IMR-90 (cell line): Measurements from ENCODE around the gene OCEL1. TPM values are rescaled to one million over a fixed set of nuclear protein-coding genes. Genes with fewer than 3 reads are reported as not detected.

Experiments
- ATAC-seq: fragments of 200-7000 bp; cut with Tn5 transposase; 2 replicates; pipeline ENCODE4 v1.9.1; 2020; ENCODE audit warnings: low read depth, mild to moderate bottlenecking, moderate library complexity
- BruUV-seq: library from RNA; stranded (reverse); fragments of 400-500 nt; replicated peaks from 2 replicates; lab custom pipeline; 2021; lab: Mats Ljungman, UMichigan
- CTCF ChIA-PET: fragments of 300-600 bp; formaldehyde crosslinking; extraction: SDS; loops from one replicate; lab custom pipeline; 2021; ENCODE audit warnings: antibody characterized with exemption; lab: Yijun Ruan, JAX
- POLR2A ChIA-PET: fragments of 300-600 bp; sonication (Branson Sonifier 250); formaldehyde crosslinking; loops from one replicate; lab custom pipeline; 2022; ENCODE audit warnings: antibody characterized with exemption; ENCODE audit not compliant: unreplicated experiment; lab: Charles Lee
- DNase-seq: peaks from one replicate; pipeline ENCODE4 v3.0.0; 2013
- H2AFZ ChIP-seq: replicated peaks from 2 replicates; pipeline ENCODE3; 2013; ENCODE audit warnings: low read length, mild to moderate bottlenecking; ENCODE audit not compliant: poor library complexity
- H2AK5ac ChIP-seq: 2 replicates; pipeline ENCODE4 v1.6.1; 2013; ENCODE audit warnings: low read depth, low read length, inconsistent platforms
- H2AK9ac ChIP-seq: replicated peaks from 2 replicates; pipeline ENCODE3; 2013; ENCODE audit warnings: mild to moderate bottlenecking, low read depth, low read length, moderate library complexity; ENCODE audit not compliant: poor library complexity
- H2BK120ac ChIP-seq: 2 replicates; pipeline ENCODE4 v1.6.1; 2013; ENCODE audit warnings: low read depth, low read length, inconsistent platforms
- H2BK15ac ChIP-seq: 3 replicates; pipeline ENCODE4 v1.6.1; 2013; ENCODE audit warnings: low read depth, low read length, inconsistent platforms
- H2BK20ac ChIP-seq: 2 replicates; pipeline ENCODE4 v1.6.1; 2013; ENCODE audit warnings: low read depth, mild to moderate bottlenecking, inconsistent platforms, low read length, moderate library complexity
- H2BK5ac ChIP-seq: 2 replicates; pipeline ENCODE4 v1.6.1; 2013; ENCODE audit warnings: mild to moderate bottlenecking, low read depth, low read length, inconsistent platforms; ENCODE audit not compliant: poor library complexity, severe bottlenecking
- H3K14ac ChIP-seq: replicated peaks from 2 replicates; pipeline ENCODE4 v1.6.1; 2013; ENCODE audit warnings: low read depth, low read length, inconsistent platforms
- H3K18ac ChIP-seq: 2 replicates; pipeline ENCODE4 v1.6.1; 2013; ENCODE audit warnings: low read depth, low read length, control low read depth
- H3K23ac ChIP-seq: 2 replicates; pipeline ENCODE4 v1.6.1; 2013; ENCODE audit warnings: low read depth, low read length, inconsistent platforms
- H3K27ac ChIP-seq: 2 replicates; pipeline ENCODE4 v1.5.1; 2013; ENCODE audit warnings: mild to moderate bottlenecking, control low read depth, low read length; ENCODE audit not compliant: insufficient read depth
- H3K27me3 ChIP-seq: 2 replicates; pipeline ENCODE4 v1.6.1; 2013; ENCODE audit warnings: low read length; ENCODE audit not compliant: control insufficient read depth, insufficient read depth
- H3K36me3 ChIP-seq: 2 replicates; pipeline ENCODE4 v1.6.1; 2013; ENCODE audit warnings: low read length, mixed read lengths; ENCODE audit not compliant: control insufficient read depth, insufficient read depth
- H3K4ac ChIP-seq: 2 replicates; pipeline ENCODE4 v1.6.1; 2013; ENCODE audit warnings: low read depth, low read length, inconsistent platforms
- H3K4me1 ChIP-seq: 2 replicates; pipeline ENCODE4 v1.6.1; 2013; ENCODE audit warnings: low read length, mixed read lengths; ENCODE audit not compliant: control insufficient read depth, insufficient read depth
- H3K4me2 ChIP-seq: 2 replicates; pipeline ENCODE4 v1.6.1; 2013; ENCODE audit warnings: low read depth, mild to moderate bottlenecking, control low read depth, low read length, moderate library complexity
- H3K4me3 ChIP-seq: 2 replicates; pipeline ENCODE4 v1.5.1; 2013; ENCODE audit warnings: low read depth, mild to moderate bottlenecking, control low read depth, low read length, moderate library complexity; ENCODE audit not compliant: insufficient read depth
- H3K56ac ChIP-seq: 2 replicates; pipeline ENCODE4 v1.6.1; 2013; ENCODE audit warnings: low read length, inconsistent platforms; ENCODE audit not compliant: insufficient read depth; ENCODE audit errors: extremely low read depth
- H3K79me1 ChIP-seq, 2 experiments: 2 replicates each; pipeline ENCODE4 v1.6.1; 2013; ENCODE audit warnings: low read length in 2 of 2, inconsistent platforms in 1 of 2, low read depth in 1 of 2
- H3K9ac ChIP-seq: 2 replicates; pipeline ENCODE4 v1.6.1; 2013; ENCODE audit warnings: low read depth, low read length, control low read depth
- H3K9me1 ChIP-seq: 2 replicates; pipeline ENCODE4 v1.6.1; 2013; ENCODE audit warnings: low read length, inconsistent platforms; ENCODE audit not compliant: insufficient read depth
- H3K9me3 ChIP-seq: 2 replicates; pipeline ENCODE4 v1.6.1; 2013; ENCODE audit warnings: low read length; ENCODE audit not compliant: control insufficient read depth, insufficient read depth
- H4K20me1 ChIP-seq: 2 replicates; pipeline ENCODE4 v1.6.1; 2013; ENCODE audit warnings: low read length, inconsistent platforms; ENCODE audit not compliant: insufficient read depth
- H4K5ac ChIP-seq: 2 replicates; pipeline ENCODE4 v1.6.1; 2013; ENCODE audit warnings: mild to moderate bottlenecking, low read depth, low read length, control low read depth
- H4K8ac ChIP-seq, 2 experiments: 2 replicates each; pipeline ENCODE4 v1.6.1; 2013; ENCODE audit warnings: low read depth in 2 of 2, low read length in 2 of 2, control low read depth in 1 of 2, inconsistent platforms in 1 of 2
- H4K91ac ChIP-seq: 2 replicates; pipeline ENCODE4 v1.6.1; 2013; ENCODE audit warnings: low read depth, low read length, inconsistent platforms; ENCODE audit not compliant: insufficient read depth
- BHLHE40 ChIP-seq: fragments of 150-350 bp; IDR thresholded peaks from 2 replicates; pipeline ENCODE4 v1.6.1; 2016; ENCODE audit warnings: mild to moderate bottlenecking, low read depth, low read length
- CEBPB ChIP-seq: IDR thresholded peaks from 2 replicates; pipeline ENCODE4 v1.6.1; 2012; ENCODE audit warnings: low read depth, low read length, improper control_type of control experiment
- CHD1 ChIP-seq: IDR thresholded peaks from 2 replicates; pipeline ENCODE4 v1.6.1; 2012; ENCODE audit warnings: low read depth, low read length, improper control_type of control experiment
- ELK1 ChIP-seq: fragments of 150-350 bp; IDR thresholded peaks from 2 replicates; pipeline ENCODE4 v1.6.1; 2016; ENCODE audit warnings: low read depth, mild to moderate bottlenecking, low read length, moderate library complexity, borderline replicate concordance
- FOS ChIP-seq: fragments of 150-350 bp; IDR thresholded peaks from 2 replicates; pipeline ENCODE4 v1.6.1; 2016; ENCODE audit warnings: low read depth, low read length
- MAZ ChIP-seq: IDR thresholded peaks from 2 replicates; pipeline ENCODE4 v1.6.1; 2012; ENCODE audit warnings: low read depth, mild to moderate bottlenecking, low read length, improper control_type of control experiment, moderate library complexity, borderline replicate concordance
- MXI1 ChIP-seq: IDR thresholded peaks from 2 replicates; pipeline ENCODE4 v1.6.1; 2012; ENCODE audit warnings: low read depth, mild to moderate bottlenecking, low read length, moderate library complexity, borderline replicate concordance
- POLR2A ChIP-seq: IDR thresholded peaks from 2 replicates; pipeline ENCODE4 v1.6.1; 2012; ENCODE audit warnings: mild to moderate bottlenecking, low read depth, low read length
- RAD21 ChIP-seq: IDR thresholded peaks from 2 replicates; pipeline ENCODE4 v1.6.1; 2012; ENCODE audit warnings: low read length, improper control_type of control experiment
- RCOR1 ChIP-seq: IDR thresholded peaks from 2 replicates; pipeline ENCODE4 v1.6.1; 2012; ENCODE audit warnings: mild to moderate bottlenecking, low read length, improper control_type of control experiment; ENCODE audit not compliant: insufficient replicate concordance
- RFX5 ChIP-seq: IDR thresholded peaks from 2 replicates; pipeline ENCODE4 v1.8.0; 2012; ENCODE audit warnings: low read depth, mild to moderate bottlenecking, low read length, moderate library complexity
- WGBS, 2 experiments: methylation state at CpG; one replicate each; pipeline versions ENCODE4 v1.1.5 to v1.1.7; 2013; ENCODE audit warnings: missing lambda C conversion rate in 2 of 2; ENCODE audit not compliant: insufficient read length in 1 of 2; ENCODE audit errors: extremely low coverage in 2 of 2; 5-methylcytosine and 5-hydroxymethylcytosine counted together
- dilution Hi-C: fragments of 300-500 bp; cut with HindIII; formaldehyde crosslinking; loops from one replicate; pipeline ENCODE4 v1.14.3; 2018; ENCODE audit warnings: low sequenced_read_pairs; ENCODE audit not compliant: unreplicated experiment
- in situ Hi-C: fragments of 300-500 bp; cut with MboI; formaldehyde crosslinking; loops from 3 replicates; pipeline ENCODE4 v1.14.3; 2019; ENCODE audit warnings: low sequenced_read_pairs, inconsistent platforms, mixed read lengths
- intact Hi-C: fragments of 100-400 bp; cut with micrococcal nuclease; formaldehyde crosslinking; loops from 2 replicates; pipeline ENCODE4 v1.10.0; 2022
- polyA plus RNA-seq, 3 experiments: library from polyadenylated mRNA; depleted of rRNA; stranded (reverse); fragments of >200 nt; gene quantifications; 2 replicates each; pipeline ENCODE4 v1.2.3, GENCODE V29; 2012; ENCODE audit warnings: low replicate concordance in 1 of 3
- total RNA-seq: library from RNA; depleted of rRNA; stranded (reverse); fragments of >200 nt; gene quantifications from 2 replicates; pipeline ENCODE4 v1.2.3, GENCODE V29; 2012
- TF ChIP-seq, protein P1 (sequence below): conservative IDR thresholded peaks from 2 replicates; pipeline ENCODE4 v1.5.1; 2012; ENCODE audit warnings: mild to moderate bottlenecking, low read depth, low read length, improper control_type of control experiment

OCEL1 gene
- total and polyA plus RNA-seq, 2 of the 4 experiments (the other 2 are of a cell fraction) = 1.1 to 7.2 TPM

- peaks cover 4% of the 10 kb centered on the region; the same call in 1 of the 2 replicates for H4K20me1 ChIP-seq
- peaks cover 67% of the 10 kb centered on the region for H3K36me3 ChIP-seq
- no peaks in the 10 kb centered on the region for H3K4me1 ChIP-seq
- ATAC-seq (no peak), DNase-seq (peak; percentile 7)
- H2AK5ac ChIP-seq = no peak overlapping the region
- H3K27ac ChIP-seq = no peak overlapping the region
- no peak overlapping the region for H2AFZ ChIP-seq
- no peak overlapping the region for H3K23ac ChIP-seq
- H2BK20ac ChIP-seq = no peak overlapping the region
- H2AK9ac ChIP-seq = no peak overlapping the region
- no peak overlapping the region for H3K4ac ChIP-seq
- no peak overlapping the region for H4K91ac ChIP-seq
- no peak overlapping the region for H3K9ac ChIP-seq
- dilution Hi-C loops = no loop called here
- no peak overlapping the region for H3K4me2 ChIP-seq
- peaks cover 0 to 12% of the 10 kb centered on the region in 2 experiments; a peak in 3 of 4 replicates for H3K79me1 ChIP-seq
- no peak overlapping the region for H3K4me3 ChIP-seq
- no peak overlapping the region for H2BK5ac ChIP-seq
- H3K14ac ChIP-seq = no peak overlapping the region
- WGBS, 2 experiments = 97% methylated on average over 6 of the region's 12 CpGs; no CpG with 5 or more reads in 1 of the 2 experiments
- POLR2A ChIA-PET = interaction anchor here (0.5 kb wide), 1 partner anchor 15 kb away, joined by 4 read pairs; no protein-coding TSS in a partner anchor
- in situ Hi-C loops = no loop called here
- no peaks in the 10 kb centered on the region for H3K27me3 ChIP-seq
- CTCF ChIA-PET = no interaction called here
- H2BK120ac ChIP-seq = no peak overlapping the region
- no peak overlapping the region for H4K5ac ChIP-seq
- H2BK15ac ChIP-seq = no peak overlapping the region
- BruUV-seq = no TSS peak
- TF ChIP-seq, protein P1, sequence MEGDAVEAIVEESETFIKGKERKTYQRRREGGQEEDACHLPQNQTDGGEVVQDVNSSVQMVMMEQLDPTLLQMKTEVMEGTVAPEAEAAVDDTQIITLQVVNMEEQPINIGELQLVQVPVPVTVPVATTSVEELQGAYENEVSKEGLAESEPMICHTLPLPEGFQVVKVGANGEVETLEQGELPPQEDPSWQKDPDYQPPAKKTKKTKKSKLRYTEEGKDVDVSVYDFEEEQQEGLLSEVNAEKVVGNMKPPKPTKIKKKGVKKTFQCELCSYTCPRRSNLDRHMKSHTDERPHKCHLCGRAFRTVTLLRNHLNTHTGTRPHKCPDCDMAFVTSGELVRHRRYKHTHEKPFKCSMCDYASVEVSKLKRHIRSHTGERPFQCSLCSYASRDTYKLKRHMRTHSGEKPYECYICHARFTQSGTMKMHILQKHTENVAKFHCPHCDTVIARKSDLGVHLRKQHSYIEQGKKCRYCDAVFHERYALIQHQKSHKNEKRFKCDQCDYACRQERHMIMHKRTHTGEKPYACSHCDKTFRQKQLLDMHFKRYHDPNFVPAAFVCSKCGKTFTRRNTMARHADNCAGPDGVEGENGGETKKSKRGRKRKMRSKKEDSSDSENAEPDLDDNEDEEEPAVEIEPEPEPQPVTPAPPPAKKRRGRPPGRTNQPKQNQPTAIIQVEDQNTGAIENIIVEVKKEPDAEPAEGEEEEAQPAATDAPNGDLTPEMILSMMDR = no peak
- TF ChIP-seq RAD21 (no peak), FOS (no peak), ELK1 (no peak), MXI1 (no peak), BHLHE40 (no peak), CHD1 (no peak), CEBPB (no peak), POLR2A (no peak), MAZ (no peak), RCOR1 (no peak), RFX5 (no peak)
- H4K8ac ChIP-seq = no peak overlapping the region
- intact Hi-C loops = no loop called here
- no peaks in the 10 kb centered on the region; the same call in 1 of the 2 replicates for H3K9me1 ChIP-seq
- no peak overlapping the region for H3K18ac ChIP-seq
- no peaks in the 10 kb centered on the region for H3K9me3 ChIP-seq
- H3K56ac ChIP-seq = no peak overlapping the region
Measured at GRCh38 chr19:17184371-17184841, 41.6 kb upstream of the OCEL1 start.
